GM06990 (cell line): Measurements from ENCODE around the gene BTRC.
"Not testable (repeated sequence)": the region's sequence is repeated elsewhere in the genome, so short reads cannot be mapped to it uniquely, and the experiment has no call there.

ENCODE experiments used
- DNase-seq: peaks from one replicate; pipeline ENCODE4 v3.0.0-alpha.2; 2011; ENCODE audit not compliant: insufficient read length; ENCODE audit errors: extremely low read depth
- H3K27me3 ChIP-seq: replicated peaks from 2 replicates; pipeline ENCODE4 v1.6.0; 2011; ENCODE audit warnings: low read length; ENCODE audit not compliant: control insufficient read depth, insufficient read depth
- H3K36me3 ChIP-seq: 2 replicates; pipeline ENCODE4 v1.5.1; 2011; ENCODE audit warnings: low read length; ENCODE audit not compliant: control insufficient read depth, insufficient read depth
- H3K4me3 ChIP-seq: replicated peaks from 2 replicates; pipeline ENCODE4 v1.5.1; 2011; ENCODE audit warnings: low read depth, mild to moderate bottlenecking, control low read depth, low read length
- CTCF ChIP-seq: IDR thresholded peaks from 2 replicates; pipeline ENCODE4 v1.5.1; 2011; ENCODE audit warnings: low read length, control low read depth, mild to moderate bottlenecking, inconsistent platforms; ENCODE audit not compliant: insufficient read depth, poor library complexity, severe bottlenecking

BTRC gene

GRCh38 chr10:101403161-101403560, 49.2 kb downstream of the BTRC start:
- no peaks in the 10 kb centered on the region for H3K27me3 ChIP-seq
- DNase-seq, result no peak
- no peak for TF ChIP-seq CTCF
- no peak overlapping the region for H3K4me3 ChIP-seq
- H3K36me3 ChIP-seq, result no peaks in the 10 kb centered on the region

- TF ChIP-seq CTCF, result no peak
Observed at GRCh38 chr10:101405001-101405400, 51.0 kb downstream of the BTRC start.

GRCh38 chr10:101411598-101411997, 57.6 kb downstream of the BTRC start:
- DNase-seq, result no peak
- no peaks in the 10 kb centered on the region for H3K27me3 ChIP-seq
- no peaks in the 10 kb centered on the region for H3K36me3 ChIP-seq
- H3K4me3 ChIP-seq, result no peak overlapping the region
- no peak for TF ChIP-seq CTCF

More at GRCh38 chr10:101405001-101405400, 51.0 kb downstream of the BTRC start:
- no peak overlapping the region for H3K4me3 ChIP-seq
- H3K36me3 ChIP-seq, result no peaks in the 10 kb centered on the region
- no peaks in the 10 kb centered on the region for H3K27me3 ChIP-seq
- no peak for DNase-seq

- Histone ChIP-seq H3K4me3 (no peak overlapping the region), H3K27me3 (no peaks in the 10 kb centered on the region), H3K36me3 (no peaks in the 10 kb centered on the region)
- no peak for TF ChIP-seq CTCF
- DNase-seq, result no peak
Observed at GRCh38 chr10:101414034-101414433, 60.1 kb downstream of the BTRC start.

- H3K27me3 ChIP-seq, result no peaks in the 10 kb centered on the region
- H3K4me3 ChIP-seq, result no peak overlapping the region
- no peaks in the 10 kb centered on the region for H3K36me3 ChIP-seq
- TF ChIP-seq CTCF, result no peak
- no peak for DNase-seq
Observed at GRCh38 chr10:101415884-101416283, 61.9 kb downstream of the BTRC start.

GRCh38 chr10:101421967-101422366, 68.0 kb downstream of the BTRC start:
- DNase-seq, result not testable (repeated sequence)

More at GRCh38 chr10:101421967-101422366, 68.0 kb downstream of the BTRC start:
- H3K27me3 ChIP-seq, H3K36me3 ChIP-seq, H3K4me3 ChIP-seq: not testable (repeated sequence)
